ENCODE results near the gene HOXB4. TPM values are rescaled to one million over a fixed set of nuclear protein-coding genes. Genes with fewer than 3 reads are reported as not detected.
A peak's percentile ranks its signal among the peaks of the same experiment; 100 is the strongest.

HOXB4 gene
- total RNA-seq, 1 experiment from 2014 or later, result 0.04 TPM

GRCh38 chr17:48589831-48590606 lies 11.9 kb upstream of the HOXB4 start, which contains the start of gene HOXB3 (continued):
- peak; percentile 64; the same call in 1 of the 2 replicates for TF ChIP-seq CDX4 (CRISPR knock-in tag; IDR thresholded peaks at IDR 0.05; ENCODE audit: borderline replicate concordance)

- POLR2A ChIA-PET, result no interaction called here
- Mint-ChIP-seq H3K4me3 (no peak overlapping the region), H3K9me3 (no peaks in the 10 kb centered on the region), H3K4me1 (peaks cover 49% of the 10 kb centered on the region), H3K36me3 (no peaks in the 10 kb centered on the region), H3K27ac (no peak overlapping the region), H3K27me3 (ENCODE audit: low read depth) (peaks cover 100% of the 10 kb centered on the region; the same call in 1 of the 2 replicates)
- TF ChIP-seq ZNF671 (CRISPR knock-in tag; IDR thresholded peaks at IDR 0.05), result no peak
- no peak for TF ChIP-seq PRRX2 (CRISPR knock-in tag; IDR thresholded peaks at IDR 0.05)
- no peak for TF ChIP-seq ZMAT4 (CRISPR knock-in tag; IDR thresholded peaks at IDR 0.05)
- TF ChIP-seq ELF4 (CRISPR knock-in tag; IDR thresholded peaks at IDR 0.05; ENCODE audit: low read depth), result no peak
- TF ChIP-seq ATF2 (CRISPR knock-in tag; IDR thresholded peaks at IDR 0.05; ENCODE audit: borderline replicate concordance, low read depth), result no peak
- ATAC-seq (no peak), DNase-seq (ENCODE audit: low spot score) (no peak)
- CTCF ChIA-PET, result interaction anchor here (1.1 to 3.6 kb wide), 3 partner anchors 42 to 88 kb away, joined by 3 to 21 read pairs (median 4); no protein-coding TSS in a partner anchor
Measured at GRCh38 chr17:48589060-48589830, 11.1 kb upstream of the HOXB4 start.

GRCh38 chr17:48588528-48588927 lies 10.4 kb upstream of the HOXB4 start:
- ChIA-PET CTCF (interaction anchor here (0.5 to 3.6 kb wide), 9 partner anchors 22 to 373 kb away, joined by 3 to 21 read pairs (median 4); no protein-coding TSS in a partner anchor), POLR2A (no interaction called here)
- Mint-ChIP-seq H3K27me3 (ENCODE audit: low read depth) (peaks cover 100% of the 10 kb centered on the region; the same call in 1 of the 2 replicates), H3K4me1 (peaks cover 45% of the 10 kb centered on the region), H3K9me3 (no peaks in the 10 kb centered on the region), H3K27ac (no peak overlapping the region), H3K36me3 (no peaks in the 10 kb centered on the region), H3K4me3 (no peak overlapping the region)
- DNase-seq (ENCODE audit: low spot score) (no peak), ATAC-seq (no peak)
- no peak for TF ChIP-seq ELF4 (CRISPR knock-in tag; IDR thresholded peaks at IDR 0.05; ENCODE audit: low read depth)
- TF ChIP-seq SMAD4 (CRISPR knock-in tag; IDR thresholded peaks at IDR 0.05), result no peak
- no peak for TF ChIP-seq ZBTB21 (CRISPR knock-in tag; IDR thresholded peaks at IDR 0.05; ENCODE audit: borderline replicate concordance)
- no peak for TF ChIP-seq ESRRA (CRISPR knock-in tag; IDR thresholded peaks at IDR 0.05; ENCODE audit: borderline replicate concordance)
- TF ChIP-seq GABPB1 (CRISPR knock-in tag; IDR thresholded peaks at IDR 0.05), result no peak
- no peak for TF ChIP-seq E2F1 (CRISPR knock-in tag; IDR thresholded peaks at IDR 0.05)
- TF ChIP-seq, protein P1, sequence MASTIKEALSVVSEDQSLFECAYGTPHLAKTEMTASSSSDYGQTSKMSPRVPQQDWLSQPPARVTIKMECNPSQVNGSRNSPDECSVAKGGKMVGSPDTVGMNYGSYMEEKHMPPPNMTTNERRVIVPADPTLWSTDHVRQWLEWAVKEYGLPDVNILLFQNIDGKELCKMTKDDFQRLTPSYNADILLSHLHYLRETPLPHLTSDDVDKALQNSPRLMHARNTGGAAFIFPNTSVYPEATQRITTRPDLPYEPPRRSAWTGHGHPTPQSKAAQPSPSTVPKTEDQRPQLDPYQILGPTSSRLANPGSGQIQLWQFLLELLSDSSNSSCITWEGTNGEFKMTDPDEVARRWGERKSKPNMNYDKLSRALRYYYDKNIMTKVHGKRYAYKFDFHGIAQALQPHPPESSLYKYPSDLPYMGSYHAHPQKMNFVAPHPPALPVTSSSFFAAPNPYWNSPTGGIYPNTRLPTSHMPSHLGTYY (CRISPR knock-in tag; IDR thresholded peaks at IDR 0.05), result no peak
- no peak for TF ChIP-seq ZNF396 (CRISPR knock-in tag; IDR thresholded peaks at IDR 0.05; ENCODE audit: borderline replicate concordance)
